DMS53 treated with DMSO at 0.1 percent for 48 hours (cell line): ENCODE measurements around the gene SUGCT.
"Not testable (repeated sequence)": the region's sequence is repeated elsewhere in the genome, so short reads cannot be mapped to it uniquely, and the experiment has no call there.

Experiments
- DNase-seq: peaks from one replicate; lab custom pipeline; 2025; ENCODE audit not compliant: unreplicated experiment; lab: John Stamatoyannopoulos, UW

The SUGCT gene

GRCh38 chr7:40400525-40400924, 265.7 kb downstream of the SUGCT start:
- no peak for DNase-seq

- no peak for DNase-seq
Measured at GRCh38 chr7:40401406-40401805, 266.6 kb downstream of the SUGCT start.

GRCh38 chr7:40402661-40403060, 267.9 kb downstream of the SUGCT start:
- no peak for DNase-seq

GRCh38 chr7:40403703-40404476, 269.1 kb downstream of the SUGCT start:
- peak; percentile 70 for DNase-seq

- DNase-seq: no peak
Measured at GRCh38 chr7:40405991-40406390, 271.2 kb downstream of the SUGCT start.

- no peak for DNase-seq
Measured at GRCh38 chr7:40412323-40412722, 277.5 kb downstream of the SUGCT start.

- DNase-seq: not testable (repeated sequence)
Measured at GRCh38 chr7:40414704-40415103, 279.9 kb downstream of the SUGCT start.

GRCh38 chr7:40418448-40418847, 283.6 kb downstream of the SUGCT start:
- DNase-seq: no peak

GRCh38 chr7:40418983-40419382, 284.2 kb downstream of the SUGCT start:
- DNase-seq: no peak

- no peak for DNase-seq
Measured at GRCh38 chr7:40419806-40420205, 285.0 kb downstream of the SUGCT start.

- DNase-seq: no peak
Measured at GRCh38 chr7:40421433-40421832, 286.6 kb downstream of the SUGCT start.

GRCh38 chr7:40425696-40426095, 290.9 kb downstream of the SUGCT start:
- DNase-seq: no peak

GRCh38 chr7:40428421-40428820, 293.6 kb downstream of the SUGCT start:
- DNase-seq: no peak

GRCh38 chr7:40429826-40430225, 295.0 kb downstream of the SUGCT start:
- DNase-seq: no peak

GRCh38 chr7:40432046-40432445, 297.2 kb downstream of the SUGCT start:
- DNase-seq: no peak

GRCh38 chr7:40436710-40437109, 301.9 kb downstream of the SUGCT start:
- DNase-seq: no peak

GRCh38 chr7:40437498-40437897, 302.7 kb downstream of the SUGCT start:
- no peak for DNase-seq

GRCh38 chr7:40437936-40438634, 303.3 kb downstream of the SUGCT start:
- no peak for DNase-seq

GRCh38 chr7:40439686-40440085, 304.9 kb downstream of the SUGCT start:
- DNase-seq: no peak

- no peak for DNase-seq
Measured at GRCh38 chr7:40447345-40447744, 312.5 kb downstream of the SUGCT start.

GRCh38 chr7:40455485-40455884, 320.7 kb downstream of the SUGCT start:
- no peak for DNase-seq

GRCh38 chr7:40457776-40458480, 323.1 kb downstream of the SUGCT start:
- no peak for DNase-seq
